ENCODE results near the gene WDR4. TPM values are rescaled to one million over a fixed set of nuclear protein-coding genes. Genes with fewer than 3 reads are reported as not detected.
"Not testable (repeated sequence)": the region's sequence is repeated elsewhere in the genome, so short reads cannot be mapped to it uniquely, and the experiment has no call there.

WDR4 gene
- total and polyA plus RNA-seq, 5 donors: 3.7 to 7.7 (median 4.7) TPM

DNA sequence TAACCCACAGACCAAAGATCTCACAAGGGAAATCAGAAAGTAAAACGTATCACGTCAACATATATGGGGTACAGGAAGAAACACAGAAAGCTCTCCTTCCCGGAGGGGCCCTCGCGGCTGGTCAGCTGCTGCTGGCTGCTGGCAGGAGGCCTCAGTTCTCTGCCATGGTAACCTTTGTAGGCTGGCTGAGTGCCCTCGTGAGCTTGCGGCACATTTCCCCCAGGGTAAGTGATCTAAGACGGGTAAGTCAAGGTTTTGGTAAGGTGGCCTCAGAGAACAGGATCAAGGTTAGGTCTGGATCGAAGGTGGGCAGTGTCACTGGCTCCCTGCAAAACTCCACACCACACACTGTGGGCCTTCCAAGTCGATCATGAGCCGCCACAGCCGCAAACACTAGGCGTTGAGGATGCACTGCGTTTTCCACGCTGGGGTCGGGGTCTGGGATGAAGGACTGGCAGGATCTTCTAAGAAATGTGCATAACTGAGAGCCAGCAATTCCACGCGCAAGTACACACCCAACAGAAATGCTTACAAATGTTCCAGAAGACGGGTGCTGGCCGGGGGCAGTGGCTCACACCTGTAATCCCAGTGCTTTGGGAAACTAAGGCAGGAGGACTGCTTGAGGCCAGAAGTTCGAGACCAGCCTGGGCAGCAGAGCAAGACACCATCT is 33.9 kb downstream of the WDR4 start:
- no peaks in the 10 kb centered on the region for H3K9me3 ChIP-seq (ENCODE audit: control insufficient read depth, low read length)
- DNase-seq (peak in 2 of 3 donors; percentile 54 to 62), ATAC-seq (peak; percentile 40 to 48)
- intact Hi-C loops (cut with DNase I): no loop called here
- H3K4me3 ChIP-seq (ENCODE audit: low read length): no peak overlapping the region
- WGBS: 85% methylated on average over 21 of the region's 21 CpGs
- no peak overlapping the region for H3K27ac ChIP-seq (ENCODE audit: low read length)
- H3K4me1 ChIP-seq (ENCODE audit: control insufficient read depth, insufficient read depth, low read length): no peaks in the 10 kb centered on the region
- H3K27me3 ChIP-seq (ENCODE audit: control insufficient read depth, insufficient read depth): no peaks in the 10 kb centered on the region

DNA sequence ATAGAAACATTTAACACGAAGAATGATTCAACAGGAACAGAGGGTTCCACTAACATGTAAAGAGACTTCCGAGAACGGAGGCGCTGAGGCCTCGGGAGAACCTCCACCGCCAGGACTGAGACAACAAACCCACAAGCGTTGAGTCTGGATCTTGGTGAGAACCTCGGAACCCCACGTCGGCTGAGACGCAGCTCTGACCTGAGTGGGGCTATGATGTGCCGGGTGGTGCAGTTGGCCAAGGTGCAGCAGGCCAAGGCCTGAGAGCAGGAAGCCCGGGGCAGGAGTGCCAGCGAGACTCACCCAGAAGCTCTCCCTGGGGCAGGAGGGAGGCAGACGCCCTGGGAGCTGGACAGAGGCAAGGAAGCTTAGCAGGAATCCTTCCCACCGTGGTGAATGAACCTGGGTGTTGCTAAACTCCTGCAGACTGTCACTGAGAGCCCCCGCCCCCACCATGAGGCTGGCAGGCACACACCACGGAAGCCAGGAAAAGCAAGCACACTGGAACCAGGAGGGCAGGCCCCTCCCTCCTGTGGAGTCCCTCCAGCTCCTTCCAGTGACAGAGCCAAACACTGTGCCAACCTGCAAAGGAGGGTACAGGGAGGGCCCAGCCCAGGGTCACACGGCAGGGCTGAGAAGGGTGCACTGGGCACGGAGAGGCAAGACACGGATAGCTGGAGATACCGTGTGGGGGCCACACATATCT is 34.8 kb downstream of the WDR4 start:
- Histone ChIP-seq H3K4me3 (ENCODE audit: low read length) (no peak overlapping the region), H3K9me3 (ENCODE audit: control insufficient read depth, low read length) (no peaks in the 10 kb centered on the region), H3K4me1 (ENCODE audit: control insufficient read depth, insufficient read depth, low read length) (no peaks in the 10 kb centered on the region), H3K27ac (ENCODE audit: low read length) (no peak overlapping the region), H3K27me3 (ENCODE audit: control insufficient read depth, insufficient read depth) (no peaks in the 10 kb centered on the region)
- peak; percentile 67 to 82 for ATAC-seq
- peak in 2 of 3 donors; percentile 63 to 73 for DNase-seq
- WGBS: 81% methylated on average over 22 of the region's 22 CpGs
- intact Hi-C loops (cut with DNase I): no loop called here

DNA sequence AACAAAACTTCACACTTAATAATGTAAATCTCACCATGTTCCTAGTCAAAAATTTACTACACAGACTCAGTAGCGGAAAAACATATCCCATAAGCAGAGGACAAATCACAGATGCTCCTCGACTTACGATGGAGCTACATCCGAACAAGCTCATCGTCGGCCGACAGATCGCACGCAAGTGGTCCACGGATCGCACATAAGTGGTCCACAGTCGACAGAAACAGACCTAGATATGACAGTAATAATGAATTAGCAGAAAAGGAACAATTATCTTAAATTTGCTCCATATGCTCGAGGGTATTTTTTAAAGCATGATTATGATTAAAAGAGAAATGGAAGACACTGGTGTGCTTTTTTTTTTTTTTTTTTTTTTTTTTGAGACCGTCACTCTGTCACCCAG is 36.3 kb downstream of the WDR4 start:
- intact Hi-C loops (cut with DNase I): no loop called here
- Histone ChIP-seq H3K4me1 (ENCODE audit: control insufficient read depth, insufficient read depth, low read length) (no peaks in the 10 kb centered on the region), H3K27ac (ENCODE audit: low read length) (no peak overlapping the region), H3K27me3 (ENCODE audit: control insufficient read depth, insufficient read depth) (no peaks in the 10 kb centered on the region), H3K9me3 (ENCODE audit: control insufficient read depth, low read length) (no peaks in the 10 kb centered on the region), H3K4me3 (ENCODE audit: low read length) (no peak overlapping the region)
- no peak for ATAC-seq
- no peak for DNase-seq
- WGBS: 97% methylated on average over 14 of the region's 14 CpGs

DNA sequence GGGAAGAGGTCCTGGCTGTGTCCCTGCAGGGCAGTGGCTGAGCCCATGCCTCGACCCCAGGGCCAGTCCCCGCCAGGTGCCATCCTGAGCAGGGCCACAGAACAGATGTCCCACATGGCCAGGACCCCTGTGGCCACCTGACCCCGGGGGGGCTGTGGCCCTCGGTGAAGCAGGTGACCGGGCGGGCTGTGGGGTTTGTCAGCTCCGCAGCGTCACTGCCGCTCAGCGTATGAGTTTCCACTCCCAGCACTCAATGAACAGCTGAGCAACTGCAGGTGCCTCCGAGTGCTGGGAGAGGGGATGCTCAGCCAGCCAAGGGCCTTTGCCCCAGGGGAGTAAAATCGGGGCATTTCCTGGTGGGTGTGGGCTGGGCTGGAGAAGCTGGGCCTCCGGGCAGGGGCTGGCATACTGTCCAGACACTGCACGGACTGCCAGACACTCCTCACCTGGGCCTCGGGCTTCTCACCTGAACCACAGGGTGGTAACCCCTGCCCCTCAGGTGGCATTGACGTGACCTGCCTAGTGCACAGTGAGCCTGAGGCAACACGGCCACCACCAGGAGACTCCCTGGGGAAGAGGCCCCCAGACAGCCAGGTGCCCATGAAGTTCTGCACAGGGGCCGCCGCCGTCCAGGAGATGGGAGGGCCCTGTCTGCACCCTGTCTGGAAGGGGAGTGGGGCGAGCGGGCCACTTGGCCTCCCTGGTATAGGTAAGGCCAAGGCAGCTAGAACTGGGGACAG is 37.3 kb downstream of the WDR4 start:
- H3K4me1 ChIP-seq (ENCODE audit: control insufficient read depth, insufficient read depth, low read length); H3K4me3 ChIP-seq (ENCODE audit: low read length); intact Hi-C loops (cut with DNase I); ATAC-seq; H3K27me3 ChIP-seq (ENCODE audit: control insufficient read depth, insufficient read depth); H3K27ac ChIP-seq (ENCODE audit: low read length); H3K9me3 ChIP-seq (ENCODE audit: control insufficient read depth, low read length): not testable (repeated sequence)
- DNase-seq: peak in 1 of 3 donors; percentile 36
- 95% methylated on average over 15 of the region's 22 CpGs for WGBS

DNA sequence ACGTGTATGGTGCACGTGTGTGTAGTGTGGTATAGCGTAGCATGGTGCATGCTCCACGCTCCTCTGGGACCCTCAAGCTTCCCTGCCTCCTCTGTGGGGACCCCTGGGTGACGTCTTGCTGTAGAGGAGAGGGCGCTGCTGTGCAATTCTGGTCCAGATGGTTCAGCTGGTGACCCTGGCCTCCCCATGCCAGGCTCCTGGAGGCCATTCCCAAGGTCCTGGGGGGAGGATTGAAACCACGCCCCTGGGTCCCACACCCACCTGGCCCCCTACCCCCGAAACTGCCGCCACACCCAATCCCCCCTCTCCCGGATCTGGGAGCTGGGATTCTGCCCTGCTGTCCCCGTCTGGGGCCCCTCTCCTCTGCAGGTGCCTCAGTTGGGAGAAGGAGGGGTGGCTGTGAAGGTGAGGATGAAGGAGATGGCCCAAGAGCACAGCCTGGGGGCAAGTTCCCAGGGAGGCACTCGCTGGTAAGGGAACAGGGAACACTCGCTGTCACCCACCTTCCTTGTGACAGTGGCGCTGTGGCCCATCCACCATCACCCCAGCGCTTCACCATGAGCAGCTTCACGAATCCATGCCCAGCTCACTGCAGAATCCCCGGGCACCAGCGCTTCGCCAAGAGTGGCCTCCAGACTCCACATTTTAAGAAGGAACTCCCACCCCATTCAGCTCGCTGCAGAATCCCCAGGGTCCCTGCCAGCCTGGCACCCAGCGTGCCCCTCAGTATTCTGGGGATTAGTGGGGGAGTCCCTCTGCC is 38.0 kb downstream of the WDR4 start:
- intact Hi-C loops (cut with DNase I): no loop called here
- Histone ChIP-seq H3K9me3 (ENCODE audit: control insufficient read depth, low read length) (no peaks in the 10 kb centered on the region), H3K4me1 (ENCODE audit: control insufficient read depth, insufficient read depth, low read length) (no peaks in the 10 kb centered on the region), H3K27ac (ENCODE audit: low read length) (no peak overlapping the region), H3K27me3 (ENCODE audit: control insufficient read depth, insufficient read depth) (no peaks in the 10 kb centered on the region), H3K4me3 (ENCODE audit: low read length) (no peak overlapping the region)
- ATAC-seq: no peak
- WGBS: 98% methylated on average over 21 of the region's 21 CpGs
- DNase-seq: peak in 1 of 3 donors; percentile 31

DNA sequence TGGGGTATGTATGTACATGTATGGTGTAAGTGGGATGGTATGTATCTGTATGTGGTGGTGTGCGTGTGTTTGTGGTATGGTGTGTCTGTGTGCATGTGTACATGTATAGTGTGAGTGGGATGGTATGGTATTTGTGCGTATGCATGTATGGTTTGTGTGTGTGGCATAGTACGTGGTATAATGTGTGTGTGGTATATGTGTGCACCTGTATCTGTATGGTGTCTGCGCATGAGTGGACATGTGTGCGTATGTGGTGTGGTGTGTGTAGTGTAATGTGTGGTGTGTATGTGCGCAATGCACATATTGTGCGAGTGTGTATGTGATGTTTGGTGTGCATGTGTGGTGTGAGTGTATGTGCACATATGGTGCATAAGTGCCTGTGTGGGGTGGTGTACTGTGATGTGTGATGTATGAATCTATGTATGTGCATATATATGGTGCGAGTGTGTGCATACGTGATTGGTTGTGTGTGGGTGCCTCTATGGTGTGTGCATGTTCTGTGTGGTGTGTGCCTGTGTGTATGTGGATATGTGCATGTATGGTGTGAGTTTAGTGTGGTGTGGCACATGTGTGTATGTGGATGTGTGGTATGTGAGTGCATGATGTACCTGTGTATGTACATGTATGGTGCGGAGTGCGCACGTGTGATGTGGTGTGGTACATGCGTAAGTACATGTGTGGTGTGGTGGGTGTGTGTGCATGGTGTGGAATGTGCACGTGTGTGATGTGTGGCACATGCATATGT is 38.8 kb downstream of the WDR4 start:
- DNase-seq (no peak), ATAC-seq (no peak)
- intact Hi-C loops (cut with DNase I): no loop called here
- Histone ChIP-seq H3K4me1 (ENCODE audit: control insufficient read depth, insufficient read depth, low read length) (no peaks in the 10 kb centered on the region), H3K27me3 (ENCODE audit: control insufficient read depth, insufficient read depth) (no peaks in the 10 kb centered on the region), H3K27ac (ENCODE audit: low read length) (no peak overlapping the region), H3K4me3 (ENCODE audit: low read length) (no peak overlapping the region), H3K9me3 (ENCODE audit: control insufficient read depth, low read length) (no peaks in the 10 kb centered on the region)
- WGBS: 97% methylated on average over 14 of the region's 14 CpGs

DNA sequence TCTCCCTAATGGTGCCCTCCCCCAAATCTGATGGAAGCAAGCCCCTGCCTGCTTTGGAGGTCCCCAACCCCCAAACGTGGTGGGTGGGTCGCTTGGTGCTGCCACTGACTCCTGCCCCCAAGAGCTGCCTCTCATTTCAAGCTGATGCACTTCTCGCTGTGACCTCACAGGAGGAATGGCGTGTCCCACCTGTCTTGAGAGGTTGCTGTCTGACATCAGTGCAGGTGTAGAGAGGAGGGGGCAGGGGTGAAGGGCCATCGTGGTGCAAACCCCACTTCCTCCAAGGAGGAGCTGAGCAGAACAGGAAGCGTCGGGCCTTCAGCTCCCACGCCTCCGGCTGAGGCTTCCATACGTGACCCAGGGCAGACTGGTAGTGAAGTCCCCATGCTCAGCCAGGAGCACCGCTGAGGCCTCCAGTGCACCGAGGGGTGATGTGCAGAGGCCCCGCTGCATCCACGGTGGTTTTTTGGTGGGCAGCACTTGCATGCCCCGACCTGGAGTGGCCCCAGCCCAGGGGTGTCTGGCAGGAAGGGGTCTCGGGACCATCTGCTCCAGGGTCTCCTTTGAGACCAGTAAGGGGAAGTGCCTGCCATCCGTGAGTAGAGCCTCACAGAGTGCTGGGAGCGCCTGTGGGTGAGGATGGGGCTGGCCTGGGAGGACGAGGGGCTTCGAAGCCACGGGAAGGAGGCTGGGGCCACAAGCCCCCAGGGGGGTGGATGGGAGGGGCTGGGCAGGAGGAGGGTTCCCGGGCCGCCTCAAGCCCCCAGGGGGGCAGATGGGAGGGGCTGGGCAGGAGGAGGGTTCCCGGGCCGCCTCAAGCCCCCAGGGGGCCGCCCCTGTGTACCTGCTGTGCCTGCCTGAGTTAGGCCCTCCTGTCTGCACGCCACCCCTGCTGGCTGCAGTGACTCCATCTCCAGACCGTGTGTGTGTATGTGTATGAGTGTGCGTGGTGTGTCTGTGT is 39.8 kb downstream of the WDR4 start:
- H3K27me3 ChIP-seq (ENCODE audit: control insufficient read depth, insufficient read depth): no peaks in the 10 kb centered on the region
- no peak overlapping the region for H3K4me3 ChIP-seq (ENCODE audit: low read length)
- H3K4me1 ChIP-seq (ENCODE audit: control insufficient read depth, insufficient read depth, low read length): no peaks in the 10 kb centered on the region
- H3K27ac ChIP-seq (ENCODE audit: low read length): no peak overlapping the region
- peak in 1 of 3 donors; percentile 41 for DNase-seq
- no peaks in the 10 kb centered on the region for H3K9me3 ChIP-seq (ENCODE audit: control insufficient read depth, low read length)
- 87% methylated on average over 28 of the region's 29 CpGs for WGBS
- intact Hi-C loops (cut with DNase I): no loop called here
- no peak for ATAC-seq

DNA sequence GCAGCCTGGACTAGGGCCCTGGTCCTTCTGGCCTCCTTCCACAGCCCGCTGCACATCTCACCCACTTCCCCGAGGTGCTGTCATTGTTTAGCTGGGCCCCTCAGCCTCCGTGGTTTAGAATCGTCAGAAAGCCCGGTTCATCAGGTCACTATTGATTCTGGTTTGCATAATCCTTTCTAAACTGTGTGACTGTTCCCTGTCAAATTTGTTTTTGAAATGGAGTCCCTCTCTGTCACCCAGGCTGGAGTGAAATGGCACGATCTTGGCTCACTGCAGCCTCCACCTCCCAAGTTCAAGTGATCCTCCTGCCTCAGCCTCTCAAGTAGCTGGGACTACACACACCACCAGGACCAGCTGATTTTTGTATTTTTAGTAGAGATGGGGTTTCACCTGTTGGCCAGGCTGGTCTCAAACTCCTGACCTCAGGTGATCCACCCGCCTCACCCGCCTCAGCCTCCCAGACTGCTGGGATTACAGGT is 41.1 kb downstream of the WDR4 start:
- WGBS: 72% methylated on average over 8 of the region's 8 CpGs
- H3K27ac ChIP-seq (ENCODE audit: low read length); DNase-seq; intact Hi-C loops (cut with DNase I); H3K27me3 ChIP-seq (ENCODE audit: control insufficient read depth, insufficient read depth); ATAC-seq; H3K4me3 ChIP-seq (ENCODE audit: low read length); H3K4me1 ChIP-seq (ENCODE audit: control insufficient read depth, insufficient read depth, low read length); H3K9me3 ChIP-seq (ENCODE audit: control insufficient read depth, low read length): not testable (repeated sequence)

DNA sequence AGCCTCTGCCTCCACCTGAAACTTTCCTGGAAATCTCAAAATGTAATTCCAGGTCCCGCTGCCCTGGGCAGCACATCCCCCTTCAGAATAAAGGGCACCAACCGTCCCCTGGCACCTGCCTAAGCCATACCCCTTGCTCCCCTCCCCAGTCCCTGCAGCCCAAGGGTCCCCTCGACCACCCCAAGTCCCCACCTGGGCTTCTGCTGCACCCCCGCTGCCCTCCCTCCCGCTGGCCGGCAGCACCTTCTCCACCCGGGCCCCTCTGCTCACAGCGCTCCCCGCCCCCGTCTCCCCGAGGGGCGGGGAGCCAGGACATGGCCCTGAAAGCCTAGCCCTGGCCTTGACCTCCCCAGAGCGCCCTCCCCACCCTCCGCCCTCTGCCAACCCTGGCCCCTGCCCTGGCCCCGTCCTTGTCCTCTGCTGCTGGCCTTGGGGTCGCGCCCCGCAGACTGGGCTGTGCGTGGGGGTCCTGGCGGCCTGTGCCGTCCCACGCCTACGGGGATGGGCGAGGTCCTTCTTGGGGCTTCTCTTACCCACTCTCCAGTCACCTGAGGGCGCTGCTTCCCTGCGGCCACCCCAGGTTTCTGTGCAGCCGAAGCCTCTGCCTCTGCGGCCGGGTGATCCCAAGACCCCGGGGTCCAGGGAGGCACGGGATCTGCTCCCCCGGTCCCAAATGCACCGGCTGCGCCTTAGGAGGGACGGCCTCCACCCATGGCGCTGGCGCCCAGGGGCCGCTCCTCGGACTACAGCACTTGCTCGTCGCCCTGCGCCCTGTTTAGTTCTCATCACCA is 41.7 kb downstream of the WDR4 start:
- H3K27ac ChIP-seq (ENCODE audit: low read length): no peak overlapping the region
- 54% methylated on average over 42 of the region's 42 CpGs for WGBS
- no peaks in the 10 kb centered on the region for H3K4me1 ChIP-seq (ENCODE audit: control insufficient read depth, insufficient read depth, low read length)
- intact Hi-C loops (cut with DNase I): no loop called here
- H3K4me3 ChIP-seq (ENCODE audit: low read length): no peak overlapping the region
- no peaks in the 10 kb centered on the region for H3K9me3 ChIP-seq (ENCODE audit: control insufficient read depth, low read length)
- H3K27me3 ChIP-seq (ENCODE audit: control insufficient read depth, insufficient read depth): no peaks in the 10 kb centered on the region
- peak in 1 of 2 donors; percentile 6 for ATAC-seq
- DNase-seq: peak in 1 of 3 donors; percentile 51
